Activated CD8-positive, alpha-beta T cell treated with anti-CD3 and anti-CD28 coated beads for 36 hours (primary cell): ENCODE measurements around the gene NTNG1. TPM values are rescaled to one million over a fixed set of nuclear protein-coding genes. Genes with fewer than 3 reads are reported as not detected.

Experiments used
- ATAC-seq: fragments of 200-7000 bp; cut with Tn5 transposase; one replicate; pipeline ENCODE4 v1.10.0; 2021; ENCODE audit warnings: mild to moderate bottlenecking, moderate library complexity
- CTCF ChIA-PET: fragments of 350-600 bp; sonication (Branson Sonifier 250); formaldehyde crosslinking; loops from one replicate; lab custom pipeline; 2021; ENCODE audit warnings: antibody characterized with exemption; lab: Charles Lee
- POLR2A ChIA-PET: fragments of 350-600 bp; sonication (Branson Sonifier 250); formaldehyde crosslinking; loops from one replicate; lab custom pipeline; 2021; ENCODE audit warnings: antibody characterized with exemption; lab: Charles Lee
- DNase-seq: peaks from one replicate; pipeline ENCODE4 v3.0.0-alpha.2; 2020
- H3K27ac Mint-ChIP-seq: one replicate; pipeline ENCODE4 v1.8.0; 2021; ENCODE audit warnings: mild to moderate bottlenecking, mixed read lengths
- H3K27me3 Mint-ChIP-seq: one replicate; pipeline ENCODE4 v1.8.0; 2021; ENCODE audit warnings: mixed read lengths
- H3K36me3 Mint-ChIP-seq: one replicate; pipeline ENCODE4 v1.8.0; 2021; ENCODE audit warnings: low read depth, mixed read lengths
- H3K4me1 Mint-ChIP-seq: one replicate; pipeline ENCODE4 v1.8.0; 2021; ENCODE audit warnings: low read depth, mixed read lengths
- H3K4me3 Mint-ChIP-seq: one replicate; pipeline ENCODE4 v1.8.0; 2021; ENCODE audit warnings: mild to moderate bottlenecking, moderate library complexity, mixed read lengths
- H3K9me3 Mint-ChIP-seq: one replicate; pipeline ENCODE4 v1.8.0; 2021; ENCODE audit warnings: mixed read lengths
- CTCF ChIP-seq: fragments of 200-600 bp; IDR thresholded peaks from one replicate; pipeline ENCODE4 v1.8.0; 2022; ENCODE audit warnings: antibody characterized with exemption, mild to moderate bottlenecking
- intact Hi-C: fragments of 100-400 bp; cut with micrococcal nuclease; formaldehyde crosslinking; loops from one replicate; pipeline ENCODE4 v1.10.0; 2022
- total RNA-seq, 2 experiments: library from RNA; stranded (reverse); gene quantifications; one replicate each; pipeline ENCODE4 v1.2.3, GENCODE V29; 2021

Gene NTNG1
- total RNA-seq, 2 experiments from 2014 or later, result 0.96 to 1.0 TPM

- DNase-seq (no peak), ATAC-seq (no peak)
- Mint-ChIP-seq H3K4me1 (no peaks in the 10 kb centered on the region), H3K36me3 (no peaks in the 10 kb centered on the region), H3K27ac (no peak overlapping the region), H3K4me3 (no peak overlapping the region), H3K9me3 (no peaks in the 10 kb centered on the region), H3K27me3 (no peaks in the 10 kb centered on the region)
- ChIA-PET POLR2A (no interaction called here), CTCF (no interaction called here)
- TF ChIP-seq CTCF, result no peak
- intact Hi-C loops, result no loop called here
Measured at GRCh38 chr1:107532318-107532717, 391.5 kb downstream of the NTNG1 start.

Other genes starting within 250 kb of the NTNG1 start
- 10 to 100 TPM; 19.4 to 20.7 TPM for gene PRMT6, start 84.4 kb upstream of the NTNG1 start, total RNA-seq